ENCODE measurements around the gene PRDX6.
"Not testable (repeated sequence)": the region's sequence is repeated elsewhere in the genome, so short reads cannot be mapped to it uniquely, and the experiment has no call there.

Gene PRDX6

GRCh38 chr1:173508541-173508940, 31.4 kb downstream of the PRDX6 start:
- DNase-seq (ENCODE audit: extremely low read depth, low read depth), result no peak
- no peak for TF ChIP-seq CTCF (IDR thresholded peaks at IDR 0.05; ENCODE audit: low read depth, low read length)

GRCh38 chr1:173509797-173510196, 32.7 kb downstream of the PRDX6 start:
- no peak for DNase-seq (ENCODE audit: extremely low read depth, low read depth)
- TF ChIP-seq CTCF (IDR thresholded peaks at IDR 0.05; ENCODE audit: low read depth, low read length), result no peak

- DNase-seq (ENCODE audit: extremely low read depth, low read depth), result not testable (repeated sequence)
Observed at GRCh38 chr1:173514503-173514902, 37.4 kb downstream of the PRDX6 start.

GRCh38 chr1:173520799-173521198, 43.7 kb downstream of the PRDX6 start:
- DNase-seq (ENCODE audit: extremely low read depth, low read depth), result no peak
- TF ChIP-seq CTCF (IDR thresholded peaks at IDR 0.05; ENCODE audit: low read depth, low read length), result no peak

- TF ChIP-seq CTCF (IDR thresholded peaks at IDR 0.05; ENCODE audit: low read depth, low read length), result no peak
- no peak for DNase-seq (ENCODE audit: extremely low read depth, low read depth)
Observed at GRCh38 chr1:173523329-173523728, 46.2 kb downstream of the PRDX6 start.

- no peak for DNase-seq (ENCODE audit: extremely low read depth, low read depth)
- TF ChIP-seq CTCF (IDR thresholded peaks at IDR 0.05; ENCODE audit: low read depth, low read length), result no peak
Observed at GRCh38 chr1:173525926-173526325, 48.8 kb downstream of the PRDX6 start.

- no peak for DNase-seq (ENCODE audit: extremely low read depth, low read depth)
- TF ChIP-seq CTCF (IDR thresholded peaks at IDR 0.05; ENCODE audit: low read depth, low read length), result no peak
Observed at GRCh38 chr1:173527151-173527826, 50.2 kb downstream of the PRDX6 start.

GRCh38 chr1:173529106-173529505, 52.0 kb downstream of the PRDX6 start:
- TF ChIP-seq CTCF (IDR thresholded peaks at IDR 0.05; ENCODE audit: low read depth, low read length), result no peak
- DNase-seq (ENCODE audit: extremely low read depth, low read depth), result no peak

Measured in AG09319 (cell line).